HG03280 (cell line): Measurements from ENCODE around the gene ABHD16B.

Experiments
- ATAC-seq: cut with Tn5 transposase; IDR thresholded peaks from one replicate; pipeline ENCODE4 v1.9.1; 2021; ENCODE audit warnings: mild to moderate bottlenecking, moderate library complexity; ENCODE audit not compliant: unreplicated experiment

Gene ABHD16B

DNA sequence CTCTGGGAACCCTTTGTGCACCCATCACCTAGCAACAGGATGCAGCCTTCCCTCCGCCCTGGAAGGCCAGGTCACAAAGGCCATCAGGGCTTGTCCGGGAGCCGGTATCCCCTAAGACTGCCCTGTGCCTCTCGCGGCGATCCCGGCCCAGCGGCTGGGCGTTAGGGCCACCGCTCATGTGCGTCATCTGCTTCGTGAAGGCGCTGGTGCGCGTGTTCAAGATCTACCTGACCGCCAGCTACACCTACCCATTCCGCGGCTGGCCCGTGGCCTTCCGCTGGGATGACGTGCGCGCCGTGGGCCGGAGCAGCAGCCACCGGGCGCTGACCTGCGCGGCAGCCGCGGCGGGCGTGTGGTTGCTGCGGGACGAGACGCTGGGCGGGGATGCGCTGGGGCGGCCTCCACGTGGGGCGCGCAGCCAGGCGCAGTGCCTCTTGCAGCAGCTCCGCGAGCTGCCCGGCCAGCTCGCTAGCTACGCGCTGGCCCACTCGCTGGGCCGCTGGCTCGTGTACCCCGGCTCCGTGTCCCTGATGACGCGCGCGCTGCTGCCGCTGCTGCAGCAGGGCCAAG lies at the start of gene ABHD16B:
Gene ABHD16B (plus strand): TSS at position 134 of the 570 bp plus-strand sequence. CDS start 43 bp downstream, at position 177.
- ATAC-seq, result no peak

DNA sequence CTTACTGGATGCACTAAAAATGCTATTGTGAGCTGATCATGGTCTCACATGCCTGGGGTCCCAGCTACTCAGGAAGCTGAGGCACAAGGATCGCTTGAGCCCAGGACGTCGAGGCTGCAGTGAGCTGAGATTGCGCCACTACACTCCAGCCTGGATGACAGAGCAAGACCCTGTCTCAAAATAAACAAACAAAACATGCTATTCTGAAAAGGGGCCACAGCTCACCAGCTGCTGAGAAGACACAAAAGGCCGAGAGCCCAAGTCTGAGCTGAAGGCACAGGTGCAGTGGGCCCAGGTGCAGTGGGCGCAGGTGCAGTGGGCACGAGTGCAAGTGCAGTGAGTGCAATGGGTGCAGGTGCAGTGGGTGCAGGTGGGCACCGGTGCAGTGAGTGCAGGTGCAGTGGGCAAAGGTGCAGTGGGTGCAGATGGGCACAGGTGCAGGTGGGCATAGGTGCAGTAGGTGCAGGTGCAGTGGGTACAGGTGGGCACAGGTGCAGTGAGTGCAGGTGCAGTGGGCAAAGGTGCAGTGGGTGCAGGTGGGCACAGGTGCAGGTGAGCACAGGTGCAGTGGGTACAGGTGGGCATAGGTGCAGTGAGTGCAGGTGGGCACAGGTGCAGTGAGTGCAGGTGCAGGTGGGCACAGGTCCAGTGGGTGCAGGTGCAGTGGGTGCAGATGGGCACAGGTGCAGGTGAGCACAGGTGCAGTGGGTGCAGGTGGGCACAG lies 46.2 kb upstream of the ABHD16B start:
- ATAC-seq, result no peak

DNA sequence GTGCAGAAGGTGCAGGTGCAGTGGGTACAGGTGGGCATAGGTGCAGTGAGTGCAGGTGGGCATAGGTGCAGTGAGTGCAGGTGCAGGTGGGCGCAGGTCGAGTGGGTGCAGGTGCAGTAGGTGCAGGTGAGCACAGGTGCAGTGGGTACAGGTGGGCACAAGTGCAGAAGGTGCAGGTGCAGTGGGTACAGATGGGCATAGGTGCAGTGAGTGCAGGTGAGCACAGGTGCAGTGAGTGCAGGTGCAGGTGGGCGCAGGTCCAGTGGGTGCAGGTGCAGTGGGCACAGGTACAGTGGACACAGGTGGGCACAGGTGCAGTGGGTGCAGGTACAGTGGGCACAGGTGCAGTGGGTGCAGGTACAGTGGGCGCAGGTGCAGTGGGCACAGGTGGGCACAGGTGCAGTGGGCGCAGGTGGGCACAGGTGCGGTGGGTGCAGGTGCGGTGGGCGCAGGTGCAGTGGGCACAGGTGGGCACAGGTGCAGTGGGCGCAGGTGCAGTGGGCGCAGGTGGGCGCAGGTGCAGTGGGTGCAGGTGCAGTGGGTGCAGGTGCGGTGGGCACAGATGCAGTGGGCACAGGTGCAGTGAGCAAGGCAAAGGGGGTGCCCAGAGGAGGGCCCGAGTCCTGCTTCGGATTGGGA lies 45.6 kb upstream of the ABHD16B start:
- ATAC-seq, result no peak

DNA sequence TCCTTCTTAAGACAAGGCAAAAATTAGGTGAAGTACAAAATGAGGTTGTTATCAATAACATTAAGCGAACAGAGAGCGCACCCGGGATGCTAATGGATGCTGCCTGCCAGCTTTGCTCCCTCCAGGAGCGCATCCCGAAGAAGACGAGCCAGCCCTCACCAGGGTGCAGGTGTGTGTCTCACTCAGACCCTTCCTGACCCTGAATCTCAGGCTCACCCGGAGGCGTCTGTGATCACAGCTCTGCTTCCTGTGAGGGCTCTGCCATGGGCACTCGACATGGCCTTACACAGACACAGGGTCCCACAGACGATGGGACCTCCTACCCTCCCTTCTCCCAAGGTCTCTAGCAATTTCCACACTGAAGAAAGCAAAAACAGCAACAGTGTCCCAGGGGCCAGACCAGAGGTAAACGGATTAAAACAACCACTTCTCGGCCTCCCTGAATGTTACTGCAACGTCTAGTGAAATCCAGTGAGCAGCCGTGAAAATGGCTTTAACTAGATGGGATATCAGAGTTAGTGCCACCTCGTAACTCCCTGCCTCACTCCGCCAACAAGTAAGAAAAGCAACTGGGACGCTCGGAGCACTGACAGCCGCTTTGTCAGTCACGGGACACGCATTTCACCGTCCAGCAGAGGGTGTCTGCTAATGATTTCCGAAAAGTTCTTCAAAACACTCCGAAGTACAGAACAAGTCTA lies 41.9 kb upstream of the ABHD16B start:
- no peak for ATAC-seq

DNA sequence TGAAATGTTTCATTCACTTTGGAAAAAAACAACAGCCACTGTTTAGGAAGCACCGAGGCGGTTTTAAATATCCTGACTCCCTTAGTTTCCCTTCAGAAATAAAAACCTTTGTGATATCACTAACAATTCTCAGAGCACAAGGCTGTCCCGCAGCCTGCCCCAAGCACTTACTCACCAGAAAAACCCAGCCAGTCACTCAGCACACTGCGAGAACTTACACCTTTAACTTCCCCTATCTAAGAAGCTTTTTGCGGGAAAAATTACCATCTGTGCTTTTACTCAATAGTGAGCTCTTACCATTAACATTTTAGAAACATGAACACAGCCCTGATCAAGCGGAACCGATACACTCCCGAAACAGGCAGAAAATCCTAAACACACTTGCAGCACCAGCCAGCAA lies 39.5 kb upstream of the ABHD16B start:
- ATAC-seq, result no peak

DNA sequence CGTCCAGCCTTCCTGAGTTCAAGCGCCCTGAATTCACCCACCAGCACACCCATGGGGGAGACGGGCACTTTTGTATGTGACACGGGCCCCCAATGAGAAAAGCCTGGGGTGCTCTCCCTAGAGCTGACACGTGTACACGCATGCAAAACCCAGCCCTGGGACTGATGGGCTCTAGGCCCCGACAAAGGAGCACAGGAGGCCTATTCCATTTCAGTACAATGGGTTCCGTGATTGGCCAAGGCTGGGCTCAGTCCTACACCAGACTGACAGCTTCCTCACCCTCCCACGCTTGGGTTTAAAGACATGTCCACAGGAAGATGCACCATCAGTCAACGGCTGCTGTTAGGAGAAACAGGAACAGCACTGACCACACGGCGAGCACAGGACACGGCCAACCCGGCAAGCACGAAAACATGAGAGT lies 39.0 kb upstream of the ABHD16B start:
- ATAC-seq, result no peak

DNA sequence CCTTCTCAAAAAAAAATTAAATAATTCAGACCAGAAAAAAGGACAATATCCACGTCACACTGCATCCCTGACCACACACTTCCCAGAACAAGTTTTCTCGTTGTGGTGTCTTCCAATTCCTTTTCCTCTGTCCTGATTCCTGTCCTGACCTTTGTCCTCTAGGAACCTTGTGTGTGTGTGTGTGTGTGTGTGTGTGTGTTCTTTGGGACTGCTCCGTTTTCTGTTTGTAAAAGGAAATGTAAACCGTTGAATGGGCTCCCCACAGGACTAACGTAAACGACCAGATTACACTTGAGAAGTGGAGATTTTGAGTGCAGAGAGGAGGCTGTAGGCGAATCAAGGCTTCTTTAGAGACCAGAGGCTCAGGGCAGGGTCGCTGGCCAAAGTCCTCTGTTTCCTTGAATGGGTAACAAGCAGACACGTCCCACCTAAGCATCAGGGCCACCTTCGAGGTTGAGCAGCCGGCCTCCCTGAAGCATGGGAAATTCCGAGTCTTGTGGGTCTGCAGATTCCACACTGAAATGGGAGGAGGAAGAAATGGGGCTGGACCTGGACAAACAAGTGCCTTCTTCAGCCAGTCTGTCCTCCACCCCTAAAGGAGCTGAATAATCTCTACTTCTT lies 37.5 kb upstream of the ABHD16B start:
- no peak for ATAC-seq

DNA sequence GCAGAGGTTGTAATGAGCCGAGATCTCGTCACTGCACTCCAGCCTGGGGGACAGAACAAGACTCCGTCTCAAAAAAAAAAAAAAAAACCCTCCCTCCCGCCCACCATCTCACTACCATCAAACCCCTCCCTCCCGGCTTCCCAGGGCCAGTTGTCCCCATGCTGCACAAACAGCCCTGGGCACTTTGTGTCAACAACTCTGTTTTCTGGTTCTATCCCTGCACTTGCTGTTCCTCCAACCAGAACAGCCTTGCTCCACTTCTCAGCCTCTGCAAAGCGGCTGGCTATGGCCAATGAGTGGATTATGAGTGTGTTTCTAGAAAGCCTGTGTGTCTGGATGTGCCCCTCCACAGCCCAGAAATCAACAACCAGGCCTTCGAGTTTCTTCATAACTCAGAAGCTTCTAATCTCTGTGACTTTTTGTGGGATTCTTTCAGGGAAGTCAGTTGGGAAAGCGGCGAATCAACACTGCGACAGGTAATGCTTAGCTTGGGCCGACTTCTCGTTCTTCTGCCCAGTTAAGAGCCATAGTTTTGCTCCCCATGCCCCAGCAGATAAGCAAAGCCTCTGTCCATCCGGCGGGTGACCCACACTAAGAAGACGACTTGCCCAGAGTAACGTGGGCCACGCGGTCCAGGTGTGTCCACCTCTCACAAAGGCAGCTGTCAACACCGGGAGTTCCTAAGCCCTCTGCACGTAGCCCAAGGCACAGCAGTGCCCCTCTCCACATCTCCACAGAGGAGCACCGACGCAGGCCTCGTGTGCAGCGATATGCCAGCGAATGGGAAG lies 35.8 kb upstream of the ABHD16B start:
- ATAC-seq, result no peak

DNA sequence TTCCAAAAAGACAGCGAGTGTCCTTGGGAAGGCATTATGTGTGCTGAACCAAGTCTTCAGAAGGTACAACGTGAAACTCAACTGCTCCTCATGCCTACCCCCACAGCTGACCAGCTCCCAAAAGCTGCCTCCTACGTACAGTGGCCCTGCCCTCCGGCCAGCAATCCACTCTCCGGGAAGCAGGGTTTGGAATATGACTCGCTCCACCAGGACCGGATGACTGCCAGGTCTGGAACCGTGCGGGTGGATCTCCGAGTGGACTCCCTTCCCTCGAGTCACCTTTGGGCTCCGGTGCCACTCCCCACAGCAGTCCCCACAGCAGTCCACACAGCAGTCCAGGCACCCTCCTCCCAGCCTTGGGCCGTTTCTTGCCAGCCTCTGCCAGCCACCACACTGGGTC lies 34.5 kb upstream of the ABHD16B start:
- no peak for ATAC-seq

DNA sequence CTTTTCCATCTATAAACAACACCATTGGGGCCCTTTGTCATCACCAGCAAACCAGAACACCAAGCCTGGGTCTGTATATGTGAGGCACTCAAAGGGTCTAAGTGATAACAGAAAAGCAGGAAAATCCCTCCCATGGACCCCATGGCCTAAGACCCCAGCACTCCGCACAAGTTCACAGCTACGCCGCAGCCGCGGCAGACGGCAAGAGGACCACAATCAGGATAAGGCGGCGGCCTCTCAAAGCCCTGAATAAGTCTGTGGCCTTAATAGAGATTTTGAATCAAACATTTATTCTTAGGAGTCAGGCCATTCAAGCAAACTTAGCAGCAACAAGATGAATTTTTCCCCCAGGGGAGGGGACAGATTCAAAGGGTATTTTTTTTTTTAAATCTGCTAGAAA lies 33.2 kb upstream of the ABHD16B start:
- ATAC-seq, result no peak

DNA sequence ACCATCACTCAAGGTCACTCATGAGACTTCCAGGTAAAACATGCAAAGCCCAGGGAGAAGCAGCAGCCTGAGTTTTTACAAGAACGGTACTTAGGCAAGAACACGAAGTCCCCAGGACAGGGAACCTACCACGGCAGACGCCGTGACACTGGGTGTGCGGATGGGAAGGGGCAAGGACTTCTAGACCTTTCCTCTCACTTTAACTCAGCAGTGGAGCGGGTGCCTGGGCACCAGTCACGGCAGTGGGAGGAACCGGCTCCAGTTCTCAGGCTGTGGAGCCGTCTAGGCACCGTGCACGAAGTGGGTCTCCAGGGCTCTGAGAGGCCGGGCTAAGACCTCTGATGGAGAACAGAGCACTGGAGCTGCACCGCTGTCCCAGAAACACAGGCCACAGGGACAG lies 32.8 kb upstream of the ABHD16B start:
- no peak for ATAC-seq

DNA sequence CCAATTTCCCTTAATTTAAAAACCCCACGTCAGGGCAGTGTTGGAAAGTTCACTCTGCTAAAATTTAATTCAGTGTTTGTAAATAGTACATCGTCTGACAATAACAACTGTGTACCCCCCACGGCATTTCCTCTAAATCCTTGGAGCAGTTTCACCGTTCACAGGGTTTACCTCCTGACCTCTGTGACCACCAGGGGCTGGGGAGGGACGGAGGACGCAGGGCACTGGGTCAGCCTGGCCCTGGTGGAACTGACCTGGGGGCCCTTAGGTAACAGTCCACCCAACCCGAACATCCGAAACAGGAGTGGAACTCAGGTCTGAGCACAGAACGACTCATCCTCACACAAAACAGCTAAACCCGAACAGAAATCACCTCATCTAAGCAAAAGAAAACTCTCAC lies 32.3 kb upstream of the ABHD16B start:
- ATAC-seq, result no peak

DNA sequence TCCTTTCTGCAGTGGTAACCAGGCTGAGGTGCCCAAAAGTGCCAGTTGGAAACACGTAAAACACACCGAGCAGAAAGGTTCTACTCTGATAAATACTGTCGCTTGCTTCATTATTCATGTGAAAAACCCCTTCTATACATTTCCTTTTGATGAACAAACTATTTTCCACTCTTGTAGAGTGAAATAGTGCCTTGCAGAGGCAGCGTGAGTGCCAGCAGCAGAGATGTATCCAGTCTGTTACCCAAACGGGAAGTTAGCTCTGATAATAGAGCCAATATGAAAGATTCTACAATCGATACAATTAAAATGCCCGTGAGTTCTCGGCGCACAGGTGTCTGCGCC lies 31.7 kb upstream of the ABHD16B start:
- no peak for ATAC-seq

DNA sequence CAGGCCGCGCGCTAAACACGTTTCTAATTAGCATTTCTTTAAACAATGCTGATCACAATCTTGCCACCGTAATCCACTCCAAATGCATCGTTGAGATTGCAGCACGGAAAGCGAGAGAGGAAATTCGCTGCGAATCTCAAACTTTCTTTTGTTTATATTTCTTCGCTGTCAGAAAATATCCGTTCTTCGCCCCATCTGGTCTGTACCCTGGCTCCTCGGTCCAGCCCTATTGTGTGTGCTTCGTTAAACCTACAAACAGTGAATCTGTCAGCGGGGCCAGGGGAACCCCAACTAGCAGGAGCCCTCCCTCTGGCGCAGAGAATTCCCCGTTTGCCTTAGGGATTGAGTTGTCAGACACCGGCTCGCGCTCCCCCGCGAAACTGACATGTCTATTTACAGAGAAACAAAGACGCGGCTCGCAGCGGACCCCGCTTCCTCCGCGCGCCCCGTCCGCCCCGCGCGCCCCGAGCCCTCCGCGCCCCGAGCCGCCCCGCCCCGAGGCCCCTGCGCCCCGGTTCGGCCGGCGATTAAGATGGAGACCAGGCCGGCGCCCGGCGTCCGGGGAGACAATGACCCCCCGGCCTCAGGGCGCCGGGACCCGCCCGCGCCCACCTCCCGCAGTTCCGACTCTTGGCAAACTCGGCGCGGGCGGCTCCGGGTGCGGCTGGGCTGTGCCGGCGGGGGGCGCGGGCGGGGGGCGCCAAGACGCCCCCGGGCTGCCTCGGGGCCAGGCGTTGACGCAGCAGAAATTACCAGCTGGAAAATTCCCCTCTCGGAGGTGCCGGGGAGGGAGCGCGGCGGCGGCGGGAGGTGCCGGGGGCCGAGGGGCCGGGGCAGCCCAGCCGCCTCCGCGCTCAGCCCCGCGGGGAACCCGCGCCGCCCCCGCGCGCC lies 31.1 kb upstream of the ABHD16B start:
- peak; percentile 24 for ATAC-seq

DNA sequence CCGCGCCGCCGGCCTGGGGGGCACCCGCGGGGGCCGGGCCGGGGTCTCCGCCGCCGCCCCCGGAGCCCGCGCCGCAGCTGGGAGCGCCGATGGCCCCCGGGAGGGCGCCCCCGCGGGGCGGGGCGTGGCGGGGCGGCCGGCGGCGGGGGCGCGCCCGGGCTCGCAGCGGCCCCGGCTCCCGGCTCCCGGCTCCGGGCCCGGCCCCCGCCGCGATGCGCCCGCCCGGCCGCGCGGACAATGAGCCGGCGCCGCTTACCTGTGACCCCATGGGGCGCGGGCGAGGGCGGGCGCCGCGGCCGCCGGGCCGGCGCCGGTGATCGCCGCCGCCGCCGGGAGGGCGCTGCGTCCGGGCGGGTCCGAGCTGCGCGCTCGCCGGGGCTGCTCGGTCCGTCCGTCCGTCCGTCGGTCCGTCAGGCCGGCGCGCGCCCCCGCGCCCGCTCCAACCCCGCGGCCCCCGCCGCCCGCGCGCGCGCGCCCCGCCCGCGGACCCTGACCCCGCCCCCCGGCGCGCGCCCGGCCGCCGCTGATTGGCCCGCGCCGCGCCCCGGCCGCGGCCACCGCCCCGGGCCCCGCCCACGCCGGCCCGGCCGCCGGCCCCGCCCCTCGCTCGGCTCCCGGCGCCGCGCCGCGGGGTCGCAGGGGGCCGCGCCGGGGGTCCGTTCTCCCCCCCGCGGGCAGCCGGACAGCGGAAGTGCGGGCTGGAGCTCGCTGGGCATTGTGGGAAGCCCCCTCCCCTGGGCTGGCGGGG lies 30.3 kb upstream of the ABHD16B start, which contains the start of gene ZBTB46:
Gene ZBTB46 (minus strand): TSS at position 424 of the 748 bp plus-strand sequence. CDS start 40,507 bp downstream, outside the sequence.
- peak; percentile 71 for ATAC-seq

DNA sequence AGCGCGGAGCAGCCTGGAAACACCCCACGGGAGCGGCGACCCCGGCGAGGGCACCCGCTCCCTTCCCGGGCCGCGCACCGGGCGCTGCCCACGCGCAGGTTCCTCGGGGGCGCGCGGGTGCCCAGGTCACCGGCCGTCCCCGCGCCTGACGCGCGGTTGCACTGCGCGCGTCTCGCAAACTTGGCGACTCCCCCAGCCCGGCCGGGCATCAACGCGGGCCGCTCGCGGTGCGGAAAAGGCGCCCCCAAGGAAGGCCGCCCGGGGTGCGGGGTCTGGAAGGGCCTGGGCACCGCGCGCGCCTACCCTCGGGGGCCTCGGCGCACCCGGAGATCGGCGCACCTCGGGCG lies 29.7 kb upstream of the ABHD16B start:
- ATAC-seq, result peak; percentile 10

DNA sequence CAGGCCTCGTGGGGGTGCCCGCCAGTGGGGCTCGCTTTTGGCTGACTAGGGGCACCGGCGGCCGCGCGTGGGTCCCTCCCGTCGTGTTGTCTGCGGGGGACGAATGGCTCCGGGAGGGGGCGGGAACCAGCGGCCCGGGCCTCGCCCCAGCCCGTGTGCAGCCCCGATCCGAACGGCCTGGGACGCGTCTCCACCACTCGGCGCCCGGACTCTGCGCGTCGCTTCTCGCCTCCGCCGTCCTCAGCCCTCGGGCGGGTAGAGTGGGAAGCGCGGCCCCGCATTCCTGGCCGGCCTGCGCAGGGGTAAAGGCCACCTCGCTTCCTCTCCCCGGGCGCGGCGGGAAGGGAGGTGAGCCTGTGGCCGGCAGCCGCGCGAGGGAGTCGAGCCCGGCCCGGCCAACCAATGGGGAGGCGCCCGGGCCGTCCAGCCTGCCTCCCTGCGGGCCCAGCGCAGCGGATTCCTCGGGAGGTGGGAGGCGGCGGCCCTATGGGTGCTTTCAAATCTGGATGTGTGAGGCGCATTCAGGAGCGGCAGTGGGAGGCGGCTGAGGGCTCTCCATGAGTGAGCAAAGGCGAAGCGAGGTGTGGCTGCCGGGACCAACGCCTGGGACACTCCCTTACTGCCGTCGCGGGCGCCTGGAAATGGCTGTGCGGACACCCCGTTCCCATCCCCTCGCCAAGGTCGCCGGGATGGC lies 29.2 kb upstream of the ABHD16B start:
- ATAC-seq, result no peak

DNA sequence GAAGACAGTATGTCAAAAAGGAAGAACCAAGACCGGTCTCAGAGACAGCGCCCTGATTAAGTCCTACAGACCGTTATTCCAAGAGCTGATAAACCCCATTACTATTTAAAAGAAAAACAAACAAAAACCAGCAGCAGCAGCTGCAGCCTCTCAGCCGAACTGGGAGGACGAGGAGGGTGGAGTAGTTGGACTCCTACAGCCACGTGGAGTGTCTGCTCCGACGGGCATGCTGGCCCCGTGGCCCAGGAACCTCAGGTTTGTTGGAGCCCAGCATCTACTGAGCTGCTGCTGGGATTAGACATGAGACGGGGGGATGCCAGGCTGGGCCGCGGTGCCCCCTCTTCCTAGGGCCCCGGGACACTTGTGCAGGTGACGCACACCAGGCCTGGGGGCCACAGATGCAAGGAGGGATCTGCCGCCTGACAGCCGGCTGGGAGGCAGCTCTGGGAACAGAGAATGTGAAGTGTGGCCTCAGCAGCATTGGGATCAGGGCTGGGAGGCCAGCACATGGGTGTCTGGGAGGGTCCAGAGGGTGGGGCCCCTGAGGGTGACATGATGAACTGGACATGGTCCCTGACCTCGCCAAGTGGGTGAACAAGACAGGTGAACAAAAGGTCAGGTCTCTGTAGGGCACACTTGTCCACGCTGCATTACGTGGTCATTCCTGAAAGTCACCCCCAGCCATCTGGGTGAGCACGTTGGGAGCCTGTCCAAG lies 27.4 kb upstream of the ABHD16B start:
- no peak for ATAC-seq
